Panc1 (cell line): ENCODE results near the gene NRP1. TPM values are rescaled to one million over a fixed set of nuclear protein-coding genes. Genes with fewer than 3 reads are reported as not detected.

Experiments used
- ATAC-seq: fragments of 200-7000 bp; cut with Tn5 transposase; 2 replicates; pipeline ENCODE4 v1.9.1; 2020; ENCODE audit warnings: mild to moderate bottlenecking, moderate library complexity
- BruUV-seq: library from RNA; stranded (reverse); fragments of 400-500 nt; replicated peaks from 2 replicates; lab custom pipeline; 2021; lab: Mats Ljungman, UMichigan
- CTCF ChIA-PET: fragments of 300-600 bp; sonication (Branson Sonifier 250); formaldehyde crosslinking; loops from one replicate; lab custom pipeline; 2022; ENCODE audit warnings: antibody characterized with exemption; lab: Charles Lee
- POLR2A ChIA-PET: fragments of 300-600 bp; sonication (Branson Sonifier 250); formaldehyde crosslinking; loops from one replicate; lab custom pipeline; 2022; ENCODE audit warnings: antibody characterized with exemption; lab: Charles Lee
- DNase-seq: peaks from one replicate; pipeline ENCODE4 v3.0.0-alpha.2; 2010; ENCODE audit warnings: low read depth, low spot score
- H3K27ac ChIP-seq: 2 replicates; pipeline ENCODE4 v1.5.1; 2011; ENCODE audit warnings: mild to moderate bottlenecking, low read length, inconsistent platforms
- H3K27me3 ChIP-seq: fragments of 200-500 bp; sonication (Bioruptor generic); 2 replicates; pipeline ENCODE4 v1.6.0; 2014; ENCODE audit warnings: low read length, inconsistent platforms; ENCODE audit not compliant: control insufficient read depth, insufficient read depth
- H3K36me3 ChIP-seq: fragments of 200-500 bp; sonication (Bioruptor generic); 2 replicates; pipeline ENCODE4 v1.5.1; 2014; ENCODE audit warnings: inconsistent platforms, mild to moderate bottlenecking, low read length, moderate library complexity; ENCODE audit not compliant: control insufficient read depth, insufficient read depth
- H3K4me1 ChIP-seq: 2 replicates; pipeline ENCODE4 v1.5.1; 2011; ENCODE audit warnings: inconsistent platforms, mild to moderate bottlenecking, low read length, moderate library complexity; ENCODE audit not compliant: control insufficient read depth, insufficient read depth
- H3K4me3 ChIP-seq, 2 experiments: 2 replicates each; pipeline ENCODE4 v1.5.1; 2011 to 2012; ENCODE audit warnings: low read depth in 2 of 2, low read length in 2 of 2, mild to moderate bottlenecking in 2 of 2, inconsistent platforms in 1 of 2, moderate library complexity in 1 of 2
- H3K9me3 ChIP-seq: fragments of 200-500 bp; sonication (Bioruptor generic); 2 replicates; pipeline ENCODE4 v1.5.1; 2014; ENCODE audit warnings: low read depth, mild to moderate bottlenecking, inconsistent platforms, low read length, moderate library complexity; ENCODE audit not compliant: control insufficient read depth, insufficient read depth
- POLR2AphosphoS5 ChIP-seq: IDR thresholded peaks from 2 replicates; pipeline ENCODE4 v1.6.1; 2012; ENCODE audit warnings: mild to moderate bottlenecking, low read depth, low read length, moderate library complexity
- SIN3A ChIP-seq: IDR thresholded peaks from 2 replicates; pipeline ENCODE4 v1.6.1; 2012; ENCODE audit warnings: low read depth, mild to moderate bottlenecking, low read length, moderate library complexity, borderline replicate concordance; ENCODE audit not compliant: insufficient read depth
- TCF7L2 ChIP-seq: IDR thresholded peaks from 2 replicates; pipeline ENCODE4 v1.6.1; 2011; ENCODE audit warnings: mild to moderate bottlenecking, low read depth, low read length, inconsistent platforms
- in situ Hi-C: cut with HindIII; loops from 2 replicates; pipeline ENCODE4 v1.10.0; 2016; ENCODE audit warnings: low sequenced_read_pairs, low pct_unique_long_range_greater_than_20kb
- intact Hi-C: fragments of 100-400 bp; cut with micrococcal nuclease; formaldehyde crosslinking; loops from one replicate; pipeline ENCODE4 v1.10.0; 2022; ENCODE audit not compliant: unreplicated experiment
- total RNA-seq: library from RNA; stranded (reverse); gene quantifications from one replicate; pipeline ENCODE4 v1.2.1, GENCODE V29; 2021; ENCODE audit not compliant: unreplicated experiment
- TF ChIP-seq, protein P1 (sequence below): fragments of 450-650 bp; IDR thresholded peaks from 2 replicates; pipeline ENCODE4 v1.5.1; 2017; ENCODE audit warnings: mild to moderate bottlenecking
- TF ChIP-seq, protein P2 (sequence below), 2 experiments: IDR thresholded peaks; 2 replicates each; pipeline ENCODE4 v1.6.1; 2011 to 2012; ENCODE audit warnings: low read depth in 2 of 2, control low read depth in 1 of 2, low read length in 1 of 2, mild to moderate bottlenecking in 1 of 2, moderate library complexity in 1 of 2; ENCODE audit not compliant: insufficient read depth in 1 of 2

Gene NRP1
- total RNA-seq, 1 experiment from 2014 or later = 93.4 TPM

DNA sequence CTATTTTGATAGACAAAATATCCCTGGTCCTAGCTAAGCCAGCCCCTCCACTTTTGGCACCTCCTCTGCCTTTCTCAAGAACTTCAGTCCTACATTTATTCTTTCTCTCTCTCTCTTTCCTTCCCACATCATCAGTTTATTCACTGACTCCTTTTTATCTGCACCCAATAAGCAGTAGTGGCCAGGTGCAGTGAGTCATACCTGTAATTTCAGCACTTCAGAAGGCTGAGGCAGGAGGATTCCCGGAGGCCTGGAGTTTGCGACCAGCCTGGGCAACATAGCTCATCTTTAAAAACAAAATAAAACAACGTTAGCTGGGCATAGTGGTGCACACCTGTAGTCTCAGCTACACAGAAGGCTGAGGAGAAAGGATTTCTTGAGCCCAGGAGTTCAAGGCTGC, 19.4 kb upstream of the NRP1 start:
- no peaks in the 10 kb centered on the region for H3K9me3 ChIP-seq
- ATAC-seq (no peak), DNase-seq (no peak)
- in situ Hi-C loops (no loop called here), intact Hi-C loops (no loop called here)
- no peaks in the 10 kb centered on the region; the same call in 1 of the 2 replicates for H3K4me1 ChIP-seq
- ChIA-PET CTCF (no interaction called here), POLR2A (no interaction called here)
- H3K4me3 ChIP-seq = no peak overlapping the region
- TF ChIP-seq TCF7L2 = no peak
- no peak for TF ChIP-seq POLR2AphosphoS5
- TF ChIP-seq, protein P1, sequence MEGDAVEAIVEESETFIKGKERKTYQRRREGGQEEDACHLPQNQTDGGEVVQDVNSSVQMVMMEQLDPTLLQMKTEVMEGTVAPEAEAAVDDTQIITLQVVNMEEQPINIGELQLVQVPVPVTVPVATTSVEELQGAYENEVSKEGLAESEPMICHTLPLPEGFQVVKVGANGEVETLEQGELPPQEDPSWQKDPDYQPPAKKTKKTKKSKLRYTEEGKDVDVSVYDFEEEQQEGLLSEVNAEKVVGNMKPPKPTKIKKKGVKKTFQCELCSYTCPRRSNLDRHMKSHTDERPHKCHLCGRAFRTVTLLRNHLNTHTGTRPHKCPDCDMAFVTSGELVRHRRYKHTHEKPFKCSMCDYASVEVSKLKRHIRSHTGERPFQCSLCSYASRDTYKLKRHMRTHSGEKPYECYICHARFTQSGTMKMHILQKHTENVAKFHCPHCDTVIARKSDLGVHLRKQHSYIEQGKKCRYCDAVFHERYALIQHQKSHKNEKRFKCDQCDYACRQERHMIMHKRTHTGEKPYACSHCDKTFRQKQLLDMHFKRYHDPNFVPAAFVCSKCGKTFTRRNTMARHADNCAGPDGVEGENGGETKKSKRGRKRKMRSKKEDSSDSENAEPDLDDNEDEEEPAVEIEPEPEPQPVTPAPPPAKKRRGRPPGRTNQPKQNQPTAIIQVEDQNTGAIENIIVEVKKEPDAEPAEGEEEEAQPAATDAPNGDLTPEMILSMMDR = no peak
- TF ChIP-seq, protein P2, sequence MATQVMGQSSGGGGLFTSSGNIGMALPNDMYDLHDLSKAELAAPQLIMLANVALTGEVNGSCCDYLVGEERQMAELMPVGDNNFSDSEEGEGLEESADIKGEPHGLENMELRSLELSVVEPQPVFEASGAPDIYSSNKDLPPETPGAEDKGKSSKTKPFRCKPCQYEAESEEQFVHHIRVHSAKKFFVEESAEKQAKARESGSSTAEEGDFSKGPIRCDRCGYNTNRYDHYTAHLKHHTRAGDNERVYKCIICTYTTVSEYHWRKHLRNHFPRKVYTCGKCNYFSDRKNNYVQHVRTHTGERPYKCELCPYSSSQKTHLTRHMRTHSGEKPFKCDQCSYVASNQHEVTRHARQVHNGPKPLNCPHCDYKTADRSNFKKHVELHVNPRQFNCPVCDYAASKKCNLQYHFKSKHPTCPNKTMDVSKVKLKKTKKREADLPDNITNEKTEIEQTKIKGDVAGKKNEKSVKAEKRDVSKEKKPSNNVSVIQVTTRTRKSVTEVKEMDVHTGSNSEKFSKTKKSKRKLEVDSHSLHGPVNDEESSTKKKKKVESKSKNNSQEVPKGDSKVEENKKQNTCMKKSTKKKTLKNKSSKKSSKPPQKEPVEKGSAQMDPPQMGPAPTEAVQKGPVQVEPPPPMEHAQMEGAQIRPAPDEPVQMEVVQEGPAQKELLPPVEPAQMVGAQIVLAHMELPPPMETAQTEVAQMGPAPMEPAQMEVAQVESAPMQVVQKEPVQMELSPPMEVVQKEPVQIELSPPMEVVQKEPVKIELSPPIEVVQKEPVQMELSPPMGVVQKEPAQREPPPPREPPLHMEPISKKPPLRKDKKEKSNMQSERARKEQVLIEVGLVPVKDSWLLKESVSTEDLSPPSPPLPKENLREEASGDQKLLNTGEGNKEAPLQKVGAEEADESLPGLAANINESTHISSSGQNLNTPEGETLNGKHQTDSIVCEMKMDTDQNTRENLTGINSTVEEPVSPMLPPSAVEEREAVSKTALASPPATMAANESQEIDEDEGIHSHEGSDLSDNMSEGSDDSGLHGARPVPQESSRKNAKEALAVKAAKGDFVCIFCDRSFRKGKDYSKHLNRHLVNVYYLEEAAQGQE (IDR thresholded peaks at IDR 0.05; ENCODE audit: insufficient read depth in 1 of 2, low read depth in 2 of 2, low read length in 1 of 2) = no peak
- TF ChIP-seq SIN3A = no peak
- no peak overlapping the region for H3K27ac ChIP-seq
- BruUV-seq = no TSS peak
- H3K36me3 ChIP-seq = no peaks in the 10 kb centered on the region
- H3K27me3 ChIP-seq = no peaks in the 10 kb centered on the region

DNA sequence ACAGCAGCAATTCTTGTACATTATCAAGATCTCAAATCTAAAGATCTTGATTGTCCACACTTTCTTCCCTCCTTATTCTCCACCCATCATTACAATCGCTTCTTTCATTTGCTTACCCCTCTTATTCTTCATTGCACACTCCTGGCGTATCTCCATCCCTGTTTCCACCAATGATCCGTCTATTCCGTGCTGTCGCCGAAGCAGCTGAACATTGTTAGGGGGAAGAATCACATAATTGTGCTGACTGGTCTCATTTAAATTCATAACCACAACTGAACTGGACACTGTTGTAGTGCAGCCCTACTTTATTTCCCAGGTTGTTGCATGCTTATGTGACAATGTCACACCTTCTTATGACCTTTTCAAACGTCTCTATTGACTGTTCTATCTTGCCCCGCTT, 18.9 kb upstream of the NRP1 start:
- H3K9me3 ChIP-seq = no peaks in the 10 kb centered on the region
- no peaks in the 10 kb centered on the region for H3K36me3 ChIP-seq
- no TSS peak for BruUV-seq
- TF ChIP-seq, protein P1 = no peak
- TF ChIP-seq, protein P2 (IDR thresholded peaks at IDR 0.05; ENCODE audit: insufficient read depth in 1 of 2, low read depth in 2 of 2, low read length in 1 of 2) = no peak
- TF ChIP-seq TCF7L2 (no peak), SIN3A (no peak), POLR2AphosphoS5 (no peak)
- in situ Hi-C loops = no loop called here
- H3K4me1 ChIP-seq = no peaks in the 10 kb centered on the region; the same call in 1 of the 2 replicates
- ATAC-seq (no peak), DNase-seq (no peak)
- H3K27me3 ChIP-seq = no peaks in the 10 kb centered on the region
- H3K27ac ChIP-seq = no peak overlapping the region
- CTCF ChIA-PET = no interaction called here
- intact Hi-C loops = no loop called here
- POLR2A ChIA-PET = no interaction called here
- H3K4me3 ChIP-seq = no peak overlapping the region
